GM10266 (cell line): ENCODE data around the gene HOXA1.

Source experiments
- DNase-seq: peaks from one replicate; pipeline ENCODE4 v3.0.0; 2012; ENCODE audit errors: extremely low spot score
- TF ChIP-seq, protein P1 (sequence below): IDR thresholded peaks from 2 replicates; pipeline ENCODE4 v1.5.1; 2012; ENCODE audit warnings: mild to moderate bottlenecking, low read depth; ENCODE audit not compliant: control insufficient read depth, insufficient read depth; ENCODE audit errors: missing control alignments

HOXA1 gene

DNA sequence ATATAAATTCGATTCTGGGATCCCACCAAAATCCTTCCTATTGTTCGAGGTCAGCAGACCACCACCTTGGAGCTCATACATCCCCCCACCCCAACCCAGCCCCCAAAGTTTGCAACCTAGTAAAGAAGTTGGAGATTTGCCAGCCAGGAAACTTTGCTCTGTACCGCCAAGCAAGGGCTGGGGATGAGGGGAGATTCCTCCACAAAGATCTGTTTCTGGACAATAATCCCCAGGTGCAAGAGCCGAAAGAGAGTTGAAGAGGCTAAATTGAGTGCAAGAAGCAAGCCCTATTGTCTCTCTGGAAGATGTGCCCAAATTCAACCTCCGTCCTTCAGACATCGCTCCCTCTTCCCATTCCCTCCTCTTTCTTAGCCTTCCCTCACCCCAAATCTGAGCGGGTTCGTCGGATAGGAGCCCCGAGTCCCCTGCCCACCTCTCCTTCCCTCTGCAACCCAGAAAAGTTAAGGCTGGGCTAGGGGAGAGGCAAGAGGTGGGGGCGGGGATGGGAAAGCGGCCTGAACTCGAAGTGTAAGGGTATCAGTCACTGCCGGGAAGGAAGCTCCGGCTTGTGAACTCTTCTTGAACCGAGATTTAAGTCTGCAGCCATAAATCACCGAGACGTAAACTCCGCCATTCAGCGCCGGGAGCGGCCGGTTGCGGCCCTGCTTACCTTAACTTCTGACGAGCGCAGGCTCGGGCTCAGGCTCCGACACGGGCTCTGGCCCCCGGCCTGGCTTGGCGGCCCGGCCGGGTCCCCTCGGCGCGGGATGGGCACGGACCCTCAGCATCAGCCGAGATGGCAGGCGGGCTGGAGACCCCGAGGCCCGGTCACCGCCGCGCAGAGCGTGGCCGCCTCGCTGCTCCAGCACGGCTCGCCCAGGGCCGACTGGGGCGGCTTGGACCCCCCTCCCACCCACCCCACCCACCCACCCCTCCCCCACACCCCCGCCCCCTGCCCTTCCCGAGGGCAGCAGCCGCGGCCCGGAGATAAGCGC lies 17.5 kb upstream of the HOXA1 start:
- DNase-seq, result no peak
- TF ChIP-seq, protein P1, sequence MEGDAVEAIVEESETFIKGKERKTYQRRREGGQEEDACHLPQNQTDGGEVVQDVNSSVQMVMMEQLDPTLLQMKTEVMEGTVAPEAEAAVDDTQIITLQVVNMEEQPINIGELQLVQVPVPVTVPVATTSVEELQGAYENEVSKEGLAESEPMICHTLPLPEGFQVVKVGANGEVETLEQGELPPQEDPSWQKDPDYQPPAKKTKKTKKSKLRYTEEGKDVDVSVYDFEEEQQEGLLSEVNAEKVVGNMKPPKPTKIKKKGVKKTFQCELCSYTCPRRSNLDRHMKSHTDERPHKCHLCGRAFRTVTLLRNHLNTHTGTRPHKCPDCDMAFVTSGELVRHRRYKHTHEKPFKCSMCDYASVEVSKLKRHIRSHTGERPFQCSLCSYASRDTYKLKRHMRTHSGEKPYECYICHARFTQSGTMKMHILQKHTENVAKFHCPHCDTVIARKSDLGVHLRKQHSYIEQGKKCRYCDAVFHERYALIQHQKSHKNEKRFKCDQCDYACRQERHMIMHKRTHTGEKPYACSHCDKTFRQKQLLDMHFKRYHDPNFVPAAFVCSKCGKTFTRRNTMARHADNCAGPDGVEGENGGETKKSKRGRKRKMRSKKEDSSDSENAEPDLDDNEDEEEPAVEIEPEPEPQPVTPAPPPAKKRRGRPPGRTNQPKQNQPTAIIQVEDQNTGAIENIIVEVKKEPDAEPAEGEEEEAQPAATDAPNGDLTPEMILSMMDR, result no peak

DNA sequence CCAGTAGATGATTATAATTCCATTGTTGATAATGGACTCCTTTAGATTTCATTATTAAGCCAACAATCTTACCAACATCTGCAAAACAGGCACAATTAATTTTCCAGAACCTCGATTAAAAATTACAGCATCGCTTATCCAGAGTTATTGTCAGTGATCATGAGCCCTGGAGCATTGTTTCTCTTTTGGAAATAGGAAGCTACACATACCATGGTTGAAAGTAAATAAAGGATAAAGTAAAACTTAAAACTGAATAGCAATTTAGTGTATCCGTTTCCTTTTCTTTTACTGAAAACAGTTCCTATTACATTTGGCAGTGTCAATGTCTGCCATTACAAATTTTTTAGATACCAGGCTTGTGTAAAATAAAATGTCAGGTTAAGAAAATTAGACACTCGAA lies 16.6 kb upstream of the HOXA1 start:
- TF ChIP-seq, protein P1, result no peak
- DNase-seq, result no peak

DNA sequence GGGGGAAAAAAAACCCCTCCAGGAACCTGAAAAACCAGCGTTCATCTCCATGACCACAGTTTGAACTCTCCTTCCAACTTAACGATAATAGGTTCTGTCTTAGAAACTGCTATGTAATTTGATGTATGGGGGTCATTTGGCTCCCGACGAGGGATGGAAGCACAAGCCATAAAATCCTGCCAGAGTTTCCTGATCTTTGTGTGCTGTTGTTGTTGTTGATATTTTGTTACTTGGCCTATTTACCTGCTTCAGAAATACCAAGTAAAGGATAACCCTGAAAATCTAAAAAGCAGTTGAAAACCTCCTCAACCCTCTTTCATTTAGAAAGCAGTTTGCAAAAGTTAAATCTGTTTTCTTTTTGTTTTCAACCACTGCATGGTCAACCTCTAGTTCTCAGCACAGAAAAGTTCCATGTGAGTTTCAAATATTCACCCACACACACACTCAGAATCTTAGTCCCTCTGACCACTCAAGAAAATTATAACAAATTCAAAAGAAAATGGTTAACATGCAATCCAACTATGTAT lies 16.0 kb upstream of the HOXA1 start:
- TF ChIP-seq, protein P1, result no peak
- DNase-seq, result no peak

DNA sequence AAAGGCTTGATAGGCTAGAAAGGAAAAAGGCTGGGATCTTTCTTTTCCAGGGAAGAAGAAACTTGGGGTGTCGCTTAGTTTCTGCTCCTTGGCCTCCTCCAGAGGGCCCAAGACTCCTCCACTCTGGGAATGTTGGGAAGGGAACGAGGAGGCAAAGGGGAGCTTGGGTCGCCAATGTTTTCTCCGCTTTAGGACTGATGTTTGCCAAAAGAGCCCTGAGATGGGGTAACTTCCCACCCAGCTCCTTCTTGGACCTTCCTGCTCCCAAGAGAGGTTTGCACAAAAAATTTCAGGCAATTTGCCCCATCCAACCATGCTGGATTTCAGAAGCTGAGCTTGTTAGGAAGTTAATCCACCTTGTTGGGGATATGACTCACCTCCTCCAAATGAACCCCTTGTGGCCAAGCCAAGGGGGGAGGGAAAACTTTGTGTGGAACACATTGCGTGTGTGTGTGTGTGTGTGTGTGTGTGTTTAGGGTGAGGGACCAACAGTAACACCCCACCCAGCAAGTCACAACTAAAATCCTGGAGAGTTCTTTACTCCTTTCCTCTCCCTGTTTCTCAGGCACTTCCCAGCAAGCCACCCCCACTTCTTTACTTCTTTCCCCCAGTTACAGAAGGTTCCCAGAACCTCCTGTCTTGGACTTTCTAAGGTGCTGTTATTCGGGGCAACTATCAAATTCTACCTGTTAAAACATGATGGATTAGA lies 15.4 kb upstream of the HOXA1 start:
- TF ChIP-seq, protein P1, result no peak
- no peak for DNase-seq

DNA sequence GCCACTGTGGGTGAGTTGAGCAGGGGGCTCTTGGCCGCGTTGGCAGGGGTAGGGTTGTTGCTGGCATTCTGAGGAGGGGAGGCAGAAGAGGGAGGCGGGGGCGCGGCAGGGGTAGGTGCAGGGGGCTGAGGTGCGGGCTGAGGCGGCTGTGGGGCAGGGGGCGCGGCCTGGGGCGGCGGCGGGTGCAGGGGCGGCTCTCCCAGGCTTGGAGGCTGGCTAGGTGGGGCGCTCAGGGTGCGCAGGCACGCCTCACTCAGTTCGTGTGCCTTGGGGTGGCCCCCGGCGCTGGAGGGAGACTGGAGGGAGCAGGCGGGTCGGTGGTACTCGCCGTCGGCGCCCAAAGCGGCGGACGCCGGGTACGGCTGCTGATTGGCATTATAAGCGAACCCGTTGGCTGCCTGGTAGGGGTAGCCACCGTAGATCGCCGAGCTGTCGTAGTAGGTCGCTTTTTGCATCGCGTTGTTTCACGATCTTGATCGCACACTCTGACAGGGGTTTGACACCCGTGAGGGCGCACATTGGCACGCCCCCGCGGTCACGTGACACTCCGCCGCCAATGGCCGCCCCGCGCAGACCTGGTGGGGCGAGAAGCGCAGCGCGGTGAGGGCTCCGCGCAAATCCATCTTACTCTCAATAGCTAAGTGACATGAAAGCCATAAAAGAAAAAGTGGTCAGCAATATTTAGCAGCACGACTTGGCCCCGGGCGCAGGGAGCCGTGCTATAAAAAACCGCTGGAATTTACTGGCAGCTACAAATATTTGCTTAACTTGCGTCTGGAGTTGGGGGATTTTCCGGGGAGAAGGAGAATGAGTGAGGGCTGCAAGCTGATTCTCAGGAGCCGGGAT lies 14.6 kb upstream of the HOXA1 start:
- TF ChIP-seq, protein P1, result no peak
- DNase-seq, result no peak

DNA sequence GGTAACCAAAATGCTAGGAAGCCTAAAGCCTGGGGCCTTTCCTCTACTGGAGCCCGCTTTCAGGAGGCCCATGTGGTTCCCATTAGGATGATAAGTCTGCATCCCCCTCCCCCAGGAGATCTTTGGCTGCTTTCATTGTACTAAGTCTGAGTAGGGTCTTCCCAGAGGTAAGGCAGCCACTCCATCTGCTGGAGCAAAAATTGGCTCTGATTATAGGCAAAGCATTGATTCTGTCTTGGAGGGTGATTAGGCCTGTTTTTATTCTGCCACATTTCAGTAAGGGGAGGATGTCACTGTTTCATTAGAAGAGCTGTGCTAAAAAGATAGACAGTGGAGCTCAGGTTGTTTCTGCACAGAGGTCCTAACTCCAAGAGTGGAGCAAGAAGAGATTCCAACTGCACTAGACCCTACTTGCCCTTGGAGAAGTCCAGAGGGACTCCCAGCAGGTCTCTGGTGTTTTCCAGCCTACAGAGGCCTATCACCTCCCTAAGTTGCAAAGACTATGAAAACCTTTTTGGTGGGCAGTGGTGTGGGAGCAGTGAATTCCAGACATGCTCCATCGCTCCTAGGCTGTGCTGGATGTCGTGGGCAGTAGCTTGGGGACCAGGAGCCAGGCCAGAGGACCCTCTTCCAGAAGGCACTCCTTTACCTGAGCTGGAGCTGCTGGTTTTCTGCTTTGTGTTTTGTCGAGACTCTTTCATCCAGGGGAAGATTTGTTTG lies 13.8 kb upstream of the HOXA1 start:
- TF ChIP-seq, protein P1, result no peak
- DNase-seq, result no peak
